ENCODE measurements around the gene RARRES1. TPM values are rescaled to one million over a fixed set of nuclear protein-coding genes. Genes with fewer than 3 reads are reported as not detected.
A peak's percentile ranks its signal among the peaks of the same experiment; 100 is the strongest.

RARRES1 gene
- total RNA-seq, 1 experiment from 2014 or later = not detected

- Mint-ChIP-seq H3K27ac (ENCODE audit: low read depth, unreplicated experiment) (no peak overlapping the region), H3K36me3 (ENCODE audit: insufficient read depth, unreplicated experiment) (no peaks in the 10 kb centered on the region), H3K27me3 (ENCODE audit: insufficient read depth, unreplicated experiment) (no peaks in the 10 kb centered on the region), H3K4me3 (ENCODE audit: unreplicated experiment) (no peak overlapping the region), H3K4me1 (ENCODE audit: insufficient read depth, unreplicated experiment) (peaks cover 25% of the 10 kb centered on the region), H3K9me3 (ENCODE audit: unreplicated experiment) (no peaks in the 10 kb centered on the region)
- no TSS peak for BruUV-seq (replicated peaks)
- ChIA-PET CTCF (no interaction called here), POLR2A (no interaction called here)
- no peak for TF ChIP-seq CTCF (IDR thresholded peaks at IDR 0.05; ENCODE audit: unreplicated experiment)
- intact Hi-C loops (cut with micrococcal nuclease) = no loop called here
- DNase-seq (ENCODE audit: unreplicated experiment) = peak; percentile 80
Observed at GRCh38 chr3:158768881-158769543, 36.8 kb upstream of the RARRES1 start.

GRCh38 chr3:158768361-158768787, 36.1 kb upstream of the RARRES1 start:
- no peak for TF ChIP-seq CTCF (IDR thresholded peaks at IDR 0.05; ENCODE audit: unreplicated experiment)
- H3K9me3 Mint-ChIP-seq (ENCODE audit: unreplicated experiment) = no peaks in the 10 kb centered on the region
- H3K27ac Mint-ChIP-seq (ENCODE audit: low read depth, unreplicated experiment) = no peak overlapping the region
- peaks cover 25% of the 10 kb centered on the region for H3K4me1 Mint-ChIP-seq (ENCODE audit: insufficient read depth, unreplicated experiment)
- no peaks in the 10 kb centered on the region for H3K27me3 Mint-ChIP-seq (ENCODE audit: insufficient read depth, unreplicated experiment)
- CTCF ChIA-PET = interaction anchor here (0.6 to 4.1 kb wide), 3 partner anchors 40 to 210 kb away, joined by 3 to 17 read pairs (median 3); no protein-coding TSS in a partner anchor
- intact Hi-C loops (cut with micrococcal nuclease) = no loop called here
- no TSS peak for BruUV-seq (replicated peaks)
- no peaks in the 10 kb centered on the region for H3K36me3 Mint-ChIP-seq (ENCODE audit: insufficient read depth, unreplicated experiment)
- H3K4me3 Mint-ChIP-seq (ENCODE audit: unreplicated experiment) = no peak overlapping the region
- POLR2A ChIA-PET = no interaction called here
- DNase-seq (ENCODE audit: unreplicated experiment) = peak; percentile 50

GRCh38 chr3:158766364-158766763, 34.1 kb upstream of the RARRES1 start:
- H3K9me3 Mint-ChIP-seq (ENCODE audit: unreplicated experiment) = no peaks in the 10 kb centered on the region
- ChIA-PET POLR2A (no interaction called here), CTCF (interaction anchor here (0.6 to 4.1 kb wide), 6 partner anchors 11 to 41 kb away, joined by 3 to 17 read pairs (median 4); no protein-coding TSS in a partner anchor)

More at GRCh38 chr3:158766364-158766763, 34.1 kb upstream of the RARRES1 start:
- BruUV-seq (replicated peaks) = no TSS peak
- Mint-ChIP-seq H3K36me3 (ENCODE audit: insufficient read depth, unreplicated experiment) (no peaks in the 10 kb centered on the region), H3K27me3 (ENCODE audit: insufficient read depth, unreplicated experiment) (no peaks in the 10 kb centered on the region), H3K4me3 (ENCODE audit: unreplicated experiment) (no peak overlapping the region), H3K27ac (ENCODE audit: low read depth, unreplicated experiment) (no peak overlapping the region), H3K4me1 (ENCODE audit: insufficient read depth, unreplicated experiment) (peaks cover 25% of the 10 kb centered on the region)
- no peak for TF ChIP-seq CTCF (IDR thresholded peaks at IDR 0.05; ENCODE audit: unreplicated experiment)
- intact Hi-C loops (cut with micrococcal nuclease) = no loop called here
- DNase-seq (ENCODE audit: unreplicated experiment) = no peak

Measured in MCF 10A (cell line).